Activated CD8-positive, alpha-beta memory T cell treated with anti-CD3 and anti-CD28 coated beads for 36 hours (primary cell): Measurements from ENCODE around the gene C1QTNF3. TPM values are rescaled to one million over a fixed set of nuclear protein-coding genes. Genes with fewer than 3 reads are reported as not detected.

Experiments
- CTCF ChIA-PET: fragments of 350-600 bp; sonication (Branson Sonifier 250); formaldehyde crosslinking; loops from one replicate; lab custom pipeline; 2021; ENCODE audit warnings: antibody characterized with exemption; lab: Charles Lee
- POLR2A ChIA-PET: fragments of 350-600 bp; sonication (Branson Sonifier 250); formaldehyde crosslinking; loops from one replicate; lab custom pipeline; 2021; ENCODE audit warnings: antibody characterized with exemption; lab: Charles Lee
- total RNA-seq, 2 experiments: library from RNA; stranded (reverse); gene quantifications; one replicate each; pipeline ENCODE4 v1.2.3, GENCODE V29; 2021

Gene C1QTNF3
- total RNA-seq, 2 experiments from 2014 or later = 0.92 to 1.3 TPM

GRCh38 chr5:34053571-34054399 is 10.8 kb upstream of the C1QTNF3 start:
- ChIA-PET CTCF (no interaction called here), POLR2A (no interaction called here)

- ChIA-PET CTCF (no interaction called here), POLR2A (no interaction called here)
Measured at GRCh38 chr5:34053133-34053532, 10.1 kb upstream of the C1QTNF3 start.

GRCh38 chr5:34051374-34051980 is 8.5 kb upstream of the C1QTNF3 start:
- ChIA-PET CTCF (no interaction called here), POLR2A (no interaction called here)

- ChIA-PET POLR2A (no interaction called here), CTCF (no interaction called here)
Measured at GRCh38 chr5:34047774-34048572, 5.0 kb upstream of the C1QTNF3 start.

GRCh38 chr5:34047143-34047542 is 4.1 kb upstream of the C1QTNF3 start:
- ChIA-PET CTCF (no interaction called here), POLR2A (no interaction called here)

GRCh38 chr5:34045996-34046395 is 3.0 kb upstream of the C1QTNF3 start:
- POLR2A ChIA-PET = no interaction called here
- CTCF ChIA-PET = no interaction called here

- CTCF ChIA-PET = no interaction called here
- POLR2A ChIA-PET = no interaction called here
Measured at GRCh38 chr5:34045023-34045422, 2.0 kb upstream of the C1QTNF3 start.

GRCh38 chr5:34042321-34042720 is 692 bp downstream of the C1QTNF3 start:
- POLR2A ChIA-PET = no interaction called here
- CTCF ChIA-PET = no interaction called here

- POLR2A ChIA-PET = no interaction called here
- CTCF ChIA-PET = no interaction called here
Measured at GRCh38 chr5:34041247-34041972, 1.6 kb downstream of the C1QTNF3 start.

- POLR2A ChIA-PET = no interaction called here
- CTCF ChIA-PET = no interaction called here
Measured at GRCh38 chr5:34040472-34040871, 2.5 kb downstream of the C1QTNF3 start.

- CTCF ChIA-PET = no interaction called here
- POLR2A ChIA-PET = no interaction called here
Measured at GRCh38 chr5:34039398-34040157, 3.4 kb downstream of the C1QTNF3 start.

GRCh38 chr5:34038838-34039237 is 4.2 kb downstream of the C1QTNF3 start:
- ChIA-PET POLR2A (no interaction called here), CTCF (no interaction called here)

GRCh38 chr5:34038390-34038789 is 4.6 kb downstream of the C1QTNF3 start:
- ChIA-PET CTCF (no interaction called here), POLR2A (no interaction called here)

- ChIA-PET CTCF (interaction anchor here (1.1 kb wide), 1 partner anchor 41 kb away, joined by 3 read pairs; no protein-coding TSS in a partner anchor), POLR2A (no interaction called here)
Measured at GRCh38 chr5:34037726-34038125, 5.3 kb downstream of the C1QTNF3 start.

- POLR2A ChIA-PET = no interaction called here
- CTCF ChIA-PET = no interaction called here
Measured at GRCh38 chr5:34035756-34036155, 7.3 kb downstream of the C1QTNF3 start.

GRCh38 chr5:34034534-34035327 is 8.3 kb downstream of the C1QTNF3 start:
- ChIA-PET CTCF (no interaction called here), POLR2A (no interaction called here)

- ChIA-PET CTCF (no interaction called here), POLR2A (no interaction called here)
Measured at GRCh38 chr5:34031966-34032365, 11.0 kb downstream of the C1QTNF3 start.

- POLR2A ChIA-PET = no interaction called here
- CTCF ChIA-PET = no interaction called here
Measured at GRCh38 chr5:34031117-34031516, 11.9 kb downstream of the C1QTNF3 start.
